Muscle of leg (tissue), 11 donors: ENCODE measurements around the gene ZDHHC14. TPM values are rescaled to one million over a fixed set of nuclear protein-coding genes. Genes with fewer than 3 reads are reported as not detected.
"Not testable (repeated sequence)": the region's sequence is repeated elsewhere in the genome, so short reads cannot be mapped to it uniquely, and the experiment has no call there.

Experiments
- DNase-seq: peaks from one replicate; pipeline ENCODE4 v3.0.0; 2013
- H3K27ac ChIP-seq: one replicate; pipeline ENCODE4 v1.5.1; 2013; ENCODE audit warnings: mild to moderate bottlenecking, low read length, control low read depth
- H3K27me3 ChIP-seq: one replicate; pipeline ENCODE4 v1.6.1; 2013; ENCODE audit warnings: low read length; ENCODE audit not compliant: control insufficient read depth, insufficient read depth
- H3K36me3 ChIP-seq: one replicate; pipeline ENCODE4 v1.6.1; 2013; ENCODE audit warnings: low read length; ENCODE audit not compliant: control insufficient read depth, insufficient read depth
- H3K4me1 ChIP-seq: one replicate; pipeline ENCODE4 v1.6.1; 2013; ENCODE audit warnings: low read length; ENCODE audit not compliant: control insufficient read depth, insufficient read depth
- H3K4me3 ChIP-seq: one replicate; pipeline ENCODE4 v1.5.1; 2013; ENCODE audit warnings: low read length, control low read depth
- H3K9me3 ChIP-seq: replicated peaks from 2 replicates; pipeline ENCODE4 v1.6.1; 2013; ENCODE audit warnings: low read depth, low read length; ENCODE audit not compliant: control insufficient read depth
- WGBS: methylation state at CpG from one replicate; pipeline ENCODE4 v1.1.5; 2013; ENCODE audit warnings: missing lambda C conversion rate; ENCODE audit not compliant: insufficient coverage; 5-methylcytosine and 5-hydroxymethylcytosine counted together
- polyA plus RNA-seq, 8 donors: library from polyadenylated mRNA; unstranded; fragments of 120-200 nt; gene quantifications; one replicate each; pipeline versions ENCODE4 v1.2.1 to v1.2.3, GENCODE V29; 2013; ENCODE audit warnings: inconsistent platforms in 1 of 8, low replicate concordance in 1 of 8; ENCODE audit not compliant: insufficient read length in 8 of 8, insufficient read depth in 1 of 8
- total RNA-seq: library from RNA; stranded (reverse); fragments of 120-200 nt; gene quantifications from one replicate; pipeline ENCODE4 v1.2.4, GENCODE V29; 2013

The ZDHHC14 gene
- total and polyA plus RNA-seq, 9 donors = 3.4 to 8.9 (median 5.7) TPM

GRCh38 chr6:157584036-157584435 lies 203.0 kb downstream of the ZDHHC14 start:
- no peak for DNase-seq
- H3K27ac ChIP-seq = no peak overlapping the region
- H3K4me1 ChIP-seq = no peaks in the 10 kb centered on the region
- H3K27me3 ChIP-seq = no peaks in the 10 kb centered on the region
- WGBS = 89% methylated on average over 2 of the region's 3 CpGs
- H3K36me3 ChIP-seq = no peaks in the 10 kb centered on the region
- H3K9me3 ChIP-seq = peaks cover 6% of the 10 kb centered on the region
- no peak overlapping the region for H3K4me3 ChIP-seq

GRCh38 chr6:157585274-157586087 lies 204.5 kb downstream of the ZDHHC14 start:
- H3K4me3 ChIP-seq = no peak overlapping the region
- no peaks in the 10 kb centered on the region for H3K36me3 ChIP-seq
- H3K27ac ChIP-seq = no peak overlapping the region
- no peak for DNase-seq
- peaks cover 12% of the 10 kb centered on the region for H3K9me3 ChIP-seq
- WGBS = 87% methylated on average over 3 of the region's 6 CpGs
- no peaks in the 10 kb centered on the region for H3K4me1 ChIP-seq
- no peaks in the 10 kb centered on the region for H3K27me3 ChIP-seq

DNA sequence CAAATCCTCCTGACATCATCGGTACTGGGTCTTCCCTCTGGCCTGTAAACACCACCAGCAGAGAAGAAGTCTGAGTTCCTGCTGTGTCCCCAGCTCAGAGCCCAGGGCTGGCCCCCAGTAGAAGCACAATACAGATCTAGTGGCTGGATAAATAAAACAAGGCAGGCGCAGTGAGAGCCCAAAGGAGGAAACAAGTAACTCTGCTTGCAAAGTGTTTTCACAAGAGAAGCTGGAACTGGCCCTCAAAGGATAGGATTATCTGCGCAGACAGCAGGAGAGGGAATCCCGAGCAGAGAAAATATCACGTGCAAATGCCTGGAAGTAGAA lies 205.1 kb downstream of the ZDHHC14 start:
- peaks cover 14% of the 10 kb centered on the region for H3K9me3 ChIP-seq
- DNase-seq = no peak
- H3K27ac ChIP-seq = no peak overlapping the region
- H3K27me3 ChIP-seq = no peaks in the 10 kb centered on the region
- H3K4me3 ChIP-seq = no peak overlapping the region
- 54% methylated on average over 4 of the region's 5 CpGs for WGBS
- H3K4me1 ChIP-seq = no peaks in the 10 kb centered on the region
- no peaks in the 10 kb centered on the region for H3K36me3 ChIP-seq

GRCh38 chr6:157586476-157587126 lies 205.6 kb downstream of the ZDHHC14 start:
- Histone ChIP-seq H3K36me3 (no peaks in the 10 kb centered on the region), H3K27ac (no peak overlapping the region), H3K27me3 (no peaks in the 10 kb centered on the region), H3K4me1 (no peaks in the 10 kb centered on the region), H3K4me3 (no peak overlapping the region), H3K9me3 (peaks cover 14% of the 10 kb centered on the region)
- no peak for DNase-seq
- WGBS = 80% methylated on average over 2 of the region's 8 CpGs

- H3K27ac ChIP-seq = no peak overlapping the region
- no peak overlapping the region for H3K4me3 ChIP-seq
- WGBS = 100% methylated on average over 2 of the region's 4 CpGs
- no peaks in the 10 kb centered on the region for H3K36me3 ChIP-seq
- H3K9me3 ChIP-seq = peaks cover 11% of the 10 kb centered on the region
- H3K27me3 ChIP-seq = no peaks in the 10 kb centered on the region
- H3K4me1 ChIP-seq = no peaks in the 10 kb centered on the region
- no peak for DNase-seq
Observed at GRCh38 chr6:157587127-157587926, 206.3 kb downstream of the ZDHHC14 start.

- not testable (repeated sequence) for H3K36me3 ChIP-seq, DNase-seq, H3K9me3 ChIP-seq, H3K4me3 ChIP-seq, H3K27ac ChIP-seq, H3K4me1 ChIP-seq, H3K27me3 ChIP-seq
- 100% methylated on average over 4 of the region's 4 CpGs for WGBS
Observed at GRCh38 chr6:157590654-157591053, 209.7 kb downstream of the ZDHHC14 start.

DNA sequence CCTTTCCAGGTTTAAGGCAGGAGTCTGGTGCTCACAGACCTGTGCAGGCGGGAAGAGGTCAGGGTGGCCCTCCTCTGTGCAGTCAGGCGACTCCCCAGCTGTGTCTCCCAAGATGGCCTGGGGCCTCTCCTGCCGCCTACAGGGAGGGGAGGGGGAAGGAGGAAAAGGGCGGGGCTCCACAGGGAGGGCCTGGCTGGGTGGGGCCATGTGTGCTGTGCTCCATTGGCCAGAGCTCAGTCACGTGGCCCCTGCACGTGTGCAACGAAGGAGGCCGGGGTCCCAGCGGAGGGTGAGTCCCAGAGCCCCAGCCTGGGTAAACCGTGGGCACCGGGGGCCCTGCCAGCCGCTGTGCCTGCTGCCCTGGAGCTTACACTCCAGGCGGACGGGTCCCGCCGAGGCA lies 211.6 kb downstream of the ZDHHC14 start:
- Histone ChIP-seq H3K27me3 (no peaks in the 10 kb centered on the region), H3K9me3 (peaks cover 8% of the 10 kb centered on the region), H3K36me3 (no peaks in the 10 kb centered on the region), H3K4me1 (peaks cover 7% of the 10 kb centered on the region), H3K4me3 (no peak overlapping the region), H3K27ac (no peak overlapping the region)
- WGBS = 95% methylated on average over 13 of the region's 16 CpGs
- DNase-seq = no peak

GRCh38 chr6:157592980-157593379 lies 212.0 kb downstream of the ZDHHC14 start:
- H3K36me3 ChIP-seq = no peaks in the 10 kb centered on the region
- H3K27ac ChIP-seq = no peak overlapping the region
- peaks cover 8% of the 10 kb centered on the region for H3K9me3 ChIP-seq
- WGBS = 88% methylated on average over 21 of the region's 21 CpGs
- peaks cover 11% of the 10 kb centered on the region for H3K4me1 ChIP-seq
- no peak overlapping the region for H3K4me3 ChIP-seq
- DNase-seq = no peak
- H3K27me3 ChIP-seq = no peaks in the 10 kb centered on the region

DNA sequence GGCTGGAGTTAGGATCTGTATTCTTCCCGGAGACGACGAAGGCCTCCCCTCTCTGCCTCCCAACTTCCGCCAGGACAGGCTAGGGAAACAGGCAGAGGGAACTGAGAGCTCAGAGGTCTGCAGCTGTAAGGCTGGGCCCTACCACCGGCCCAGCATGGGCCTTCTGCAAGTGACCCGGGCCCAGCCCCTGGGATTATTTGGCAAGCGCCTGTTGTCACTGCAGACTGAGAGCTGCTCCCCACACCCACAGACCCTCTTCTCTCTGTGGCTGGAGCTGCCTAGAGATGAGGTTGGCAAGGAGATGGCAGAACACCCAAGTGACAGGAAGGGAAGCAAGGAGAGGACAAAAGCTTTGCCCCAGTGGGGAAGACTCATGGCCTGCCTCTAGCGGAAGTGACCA lies 212.6 kb downstream of the ZDHHC14 start:
- no peak for DNase-seq
- no peaks in the 10 kb centered on the region for H3K27me3 ChIP-seq
- WGBS = no CpG with 5 or more reads among the region's 8 CpGs
- H3K4me3 ChIP-seq = no peak overlapping the region
- H3K27ac ChIP-seq = no peak overlapping the region
- peaks cover 8% of the 10 kb centered on the region for H3K9me3 ChIP-seq
- H3K36me3 ChIP-seq = no peaks in the 10 kb centered on the region
- peaks cover 13% of the 10 kb centered on the region for H3K4me1 ChIP-seq

- Histone ChIP-seq H3K36me3 (no peaks in the 10 kb centered on the region), H3K9me3 (peaks cover 8% of the 10 kb centered on the region), H3K4me3 (no peak overlapping the region), H3K4me1 (peaks cover 13% of the 10 kb centered on the region), H3K27ac (no peak overlapping the region), H3K27me3 (no peaks in the 10 kb centered on the region)
- no peak for DNase-seq
- WGBS = 91% methylated on average over 7 of the region's 7 CpGs
Observed at GRCh38 chr6:157594292-157594691, 213.3 kb downstream of the ZDHHC14 start.
